Measurements from ENCODE around the gene MRPL22. TPM values are rescaled to one million over a fixed set of nuclear protein-coding genes. Genes with fewer than 3 reads are reported as not detected.

Gene MRPL22
- polyA plus RNA-seq, 1 of the 3 experiments (the other 2 are of a cell fraction), result 50.7 TPM

DNA sequence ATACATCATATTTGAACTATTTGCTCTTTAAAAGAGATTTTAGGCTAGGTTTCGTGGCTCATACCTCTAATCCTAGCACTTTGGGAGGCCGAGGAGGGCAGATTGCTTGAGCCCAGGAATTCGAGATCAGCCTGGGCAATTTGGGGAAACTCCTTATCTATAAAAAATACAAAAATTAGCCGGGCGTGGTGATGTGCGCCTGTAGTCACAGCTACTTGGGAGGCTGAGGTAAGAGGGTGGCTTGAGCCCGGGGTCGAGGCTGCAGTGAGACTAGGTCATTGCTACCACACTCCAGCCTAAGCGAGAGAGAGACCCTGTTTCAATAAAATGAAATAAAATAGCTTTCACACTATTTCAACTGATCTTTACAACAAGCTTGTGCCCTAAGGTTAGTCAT lies 500 bp upstream of the MRPL22 start:
- CTCF ChIA-PET, result no interaction called here
- no peaks in the 10 kb centered on the region for H4K20me1 ChIP-seq (ENCODE audit: insufficient read depth)
- POLR2A ChIA-PET, result no interaction called here
- peak overlapping the region; percentile 82 to 90 for H3K4me3 ChIP-seq (ENCODE audit: low read depth in 2 of 2, low read length in 1 of 2)
- H3K4me1 ChIP-seq (ENCODE audit: control insufficient read depth in 1 of 2, insufficient read depth in 2 of 2, low read depth in 1 of 2, low read length in 1 of 2), result peaks cover 7 to 15% of the 10 kb centered on the region in 2 experiments; a peak in 3 of 4 replicates
- H3K9me2 ChIP-seq, result no peaks in the 10 kb centered on the region
- DNase-seq, result no peak
- H3K9me3 ChIP-seq, result no peaks in the 10 kb centered on the region
- peak overlapping the region; percentile 94 for H2AFZ ChIP-seq (ENCODE audit: low read depth)
- H3K27me3 ChIP-seq (ENCODE audit: insufficient read depth), result no peaks in the 10 kb centered on the region
- H3K9ac ChIP-seq, result peak overlapping the region; percentile 84
- H3K36me3 ChIP-seq (replicated peaks in 1 of 2; ENCODE audit: control insufficient read depth in 1 of 2, insufficient read depth in 2 of 2, low read length in 1 of 2), result peaks cover 2 to 3% of the 10 kb centered on the region in 2 experiments
- TF ChIP-seq, protein P1, sequence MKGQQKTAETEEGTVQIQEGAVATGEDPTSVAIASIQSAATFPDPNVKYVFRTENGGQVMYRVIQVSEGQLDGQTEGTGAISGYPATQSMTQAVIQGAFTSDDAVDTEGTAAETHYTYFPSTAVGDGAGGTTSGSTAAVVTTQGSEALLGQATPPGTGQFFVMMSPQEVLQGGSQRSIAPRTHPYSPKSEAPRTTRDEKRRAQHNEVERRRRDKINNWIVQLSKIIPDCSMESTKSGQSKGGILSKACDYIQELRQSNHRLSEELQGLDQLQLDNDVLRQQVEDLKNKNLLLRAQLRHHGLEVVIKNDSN (IDR thresholded peaks at IDR 0.05; ENCODE audit: borderline replicate concordance, low read depth), result no peak
- TF ChIP-seq RAD21 (IDR thresholded peaks at IDR 0.05; ENCODE audit: low read length) (no peak), RFX5 (IDR thresholded peaks at IDR 0.05; ENCODE audit: low read length) (no peak), FOSL2 (IDR thresholded peaks at IDR 0.05; ENCODE audit: borderline replicate concordance, low read depth) (no peak)
- H3F3A ChIP-seq (replicated peaks; ENCODE audit: insufficient read depth), result peaks cover 8% of the 10 kb centered on the region
- H3K27ac ChIP-seq (ENCODE audit: low read depth in 2 of 2, low read length in 1 of 2), result peak overlapping the region in 1 of 2 experiments; percentile 58; a peak in 1 of 4 replicates
- 62% methylated on average over 9 of the region's 9 CpGs for WGBS (ENCODE audit: low lambda C conversion rate)
- H3K4me2 ChIP-seq, result peak overlapping the region; percentile 82
- H3K79me2 ChIP-seq (ENCODE audit: insufficient read depth), result peaks cover 60% of the 10 kb centered on the region

DNA sequence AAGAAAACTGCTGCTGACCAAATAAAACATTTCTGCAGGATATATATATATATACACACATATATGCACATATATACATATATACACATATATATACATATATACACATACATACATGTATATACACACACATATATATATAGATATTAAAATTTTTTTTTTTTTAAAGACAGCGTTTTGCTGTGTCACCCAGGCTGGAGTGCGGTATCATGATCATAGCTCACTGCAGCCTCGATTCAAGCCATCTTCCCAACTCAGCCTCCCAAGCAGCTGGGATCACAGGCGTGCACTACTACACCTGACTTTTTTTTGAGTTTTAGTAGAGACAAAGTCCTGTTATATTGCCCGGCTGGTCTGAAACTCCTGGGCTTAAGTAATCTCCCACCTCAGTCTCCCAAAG lies 2.7 kb downstream of the MRPL22 start:
- TF ChIP-seq RCOR1 (IDR thresholded peaks at IDR 0.05; ENCODE audit: low read length), result no peak
- no peak for TF ChIP-seq TEAD4 (IDR thresholded peaks at IDR 0.05; ENCODE audit: borderline replicate concordance, insufficient read depth)
- TF ChIP-seq JUND (IDR thresholded peaks at IDR 0.05), result no peak
- TF ChIP-seq EZH2phosphoT487 (IDR thresholded peaks at IDR 0.05; ENCODE audit: borderline replicate concordance, low read depth), result no peak
- TF ChIP-seq, protein P2, sequence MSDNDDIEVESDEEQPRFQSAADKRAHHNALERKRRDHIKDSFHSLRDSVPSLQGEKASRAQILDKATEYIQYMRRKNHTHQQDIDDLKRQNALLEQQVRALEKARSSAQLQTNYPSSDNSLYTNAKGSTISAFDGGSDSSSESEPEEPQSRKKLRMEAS (IDR thresholded peaks at IDR 0.05; ENCODE audit: low read depth), result no peak
- TF ChIP-seq NFIC (IDR thresholded peaks at IDR 0.05; ENCODE audit: borderline replicate concordance), result no peak
- TF ChIP-seq ELF1 (IDR thresholded peaks at IDR 0.05), result no peak
- TF ChIP-seq, protein P3, sequence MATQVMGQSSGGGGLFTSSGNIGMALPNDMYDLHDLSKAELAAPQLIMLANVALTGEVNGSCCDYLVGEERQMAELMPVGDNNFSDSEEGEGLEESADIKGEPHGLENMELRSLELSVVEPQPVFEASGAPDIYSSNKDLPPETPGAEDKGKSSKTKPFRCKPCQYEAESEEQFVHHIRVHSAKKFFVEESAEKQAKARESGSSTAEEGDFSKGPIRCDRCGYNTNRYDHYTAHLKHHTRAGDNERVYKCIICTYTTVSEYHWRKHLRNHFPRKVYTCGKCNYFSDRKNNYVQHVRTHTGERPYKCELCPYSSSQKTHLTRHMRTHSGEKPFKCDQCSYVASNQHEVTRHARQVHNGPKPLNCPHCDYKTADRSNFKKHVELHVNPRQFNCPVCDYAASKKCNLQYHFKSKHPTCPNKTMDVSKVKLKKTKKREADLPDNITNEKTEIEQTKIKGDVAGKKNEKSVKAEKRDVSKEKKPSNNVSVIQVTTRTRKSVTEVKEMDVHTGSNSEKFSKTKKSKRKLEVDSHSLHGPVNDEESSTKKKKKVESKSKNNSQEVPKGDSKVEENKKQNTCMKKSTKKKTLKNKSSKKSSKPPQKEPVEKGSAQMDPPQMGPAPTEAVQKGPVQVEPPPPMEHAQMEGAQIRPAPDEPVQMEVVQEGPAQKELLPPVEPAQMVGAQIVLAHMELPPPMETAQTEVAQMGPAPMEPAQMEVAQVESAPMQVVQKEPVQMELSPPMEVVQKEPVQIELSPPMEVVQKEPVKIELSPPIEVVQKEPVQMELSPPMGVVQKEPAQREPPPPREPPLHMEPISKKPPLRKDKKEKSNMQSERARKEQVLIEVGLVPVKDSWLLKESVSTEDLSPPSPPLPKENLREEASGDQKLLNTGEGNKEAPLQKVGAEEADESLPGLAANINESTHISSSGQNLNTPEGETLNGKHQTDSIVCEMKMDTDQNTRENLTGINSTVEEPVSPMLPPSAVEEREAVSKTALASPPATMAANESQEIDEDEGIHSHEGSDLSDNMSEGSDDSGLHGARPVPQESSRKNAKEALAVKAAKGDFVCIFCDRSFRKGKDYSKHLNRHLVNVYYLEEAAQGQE (IDR thresholded peaks at IDR 0.05; ENCODE audit: low read depth, low read length), result no peak
- TF ChIP-seq, protein P4, sequence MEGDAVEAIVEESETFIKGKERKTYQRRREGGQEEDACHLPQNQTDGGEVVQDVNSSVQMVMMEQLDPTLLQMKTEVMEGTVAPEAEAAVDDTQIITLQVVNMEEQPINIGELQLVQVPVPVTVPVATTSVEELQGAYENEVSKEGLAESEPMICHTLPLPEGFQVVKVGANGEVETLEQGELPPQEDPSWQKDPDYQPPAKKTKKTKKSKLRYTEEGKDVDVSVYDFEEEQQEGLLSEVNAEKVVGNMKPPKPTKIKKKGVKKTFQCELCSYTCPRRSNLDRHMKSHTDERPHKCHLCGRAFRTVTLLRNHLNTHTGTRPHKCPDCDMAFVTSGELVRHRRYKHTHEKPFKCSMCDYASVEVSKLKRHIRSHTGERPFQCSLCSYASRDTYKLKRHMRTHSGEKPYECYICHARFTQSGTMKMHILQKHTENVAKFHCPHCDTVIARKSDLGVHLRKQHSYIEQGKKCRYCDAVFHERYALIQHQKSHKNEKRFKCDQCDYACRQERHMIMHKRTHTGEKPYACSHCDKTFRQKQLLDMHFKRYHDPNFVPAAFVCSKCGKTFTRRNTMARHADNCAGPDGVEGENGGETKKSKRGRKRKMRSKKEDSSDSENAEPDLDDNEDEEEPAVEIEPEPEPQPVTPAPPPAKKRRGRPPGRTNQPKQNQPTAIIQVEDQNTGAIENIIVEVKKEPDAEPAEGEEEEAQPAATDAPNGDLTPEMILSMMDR (IDR thresholded peaks at IDR 0.05), result no peak
- TF ChIP-seq RAD21 (IDR thresholded peaks at IDR 0.05; ENCODE audit: low read length), result no peak
- TF ChIP-seq, protein P5, sequence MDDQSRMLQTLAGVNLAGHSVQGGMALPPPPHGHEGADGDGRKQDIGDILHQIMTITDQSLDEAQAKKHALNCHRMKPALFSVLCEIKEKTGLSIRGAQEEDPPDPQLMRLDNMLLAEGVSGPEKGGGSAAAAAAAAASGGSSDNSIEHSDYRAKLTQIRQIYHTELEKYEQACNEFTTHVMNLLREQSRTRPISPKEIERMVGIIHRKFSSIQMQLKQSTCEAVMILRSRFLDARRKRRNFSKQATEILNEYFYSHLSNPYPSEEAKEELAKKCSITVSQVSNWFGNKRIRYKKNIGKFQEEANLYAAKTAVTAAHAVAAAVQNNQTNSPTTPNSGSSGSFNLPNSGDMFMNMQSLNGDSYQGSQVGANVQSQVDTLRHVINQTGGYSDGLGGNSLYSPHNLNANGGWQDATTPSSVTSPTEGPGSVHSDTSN (IDR thresholded peaks at IDR 0.05), result no peak
- TF ChIP-seq RFX5 (IDR thresholded peaks at IDR 0.05; ENCODE audit: low read length), result no peak
- no peak for TF ChIP-seq SIN3A (IDR thresholded peaks at IDR 0.05; ENCODE audit: borderline replicate concordance, low read depth, low read length)
- TF ChIP-seq, protein P1 (IDR thresholded peaks at IDR 0.05; ENCODE audit: borderline replicate concordance, low read depth), result no peak
- TF ChIP-seq CHD2 (IDR thresholded peaks at IDR 0.05; ENCODE audit: low read length, partially characterized antibody), result no peak
- no peak overlapping the region for H3K9ac ChIP-seq
- POLR2A ChIA-PET, result no interaction called here
- peaks cover 0 to 7% of the 10 kb centered on the region in 2 experiments; a peak in 1 of 4 replicates for H3K4me1 ChIP-seq (ENCODE audit: control insufficient read depth in 1 of 2, insufficient read depth in 2 of 2, low read depth in 1 of 2, low read length in 1 of 2)
- H3K36me3 ChIP-seq (replicated peaks in 1 of 2; ENCODE audit: control insufficient read depth in 1 of 2, insufficient read depth in 2 of 2, low read length in 1 of 2), result no peaks in the 10 kb centered on the region
- H4K20me1 ChIP-seq (ENCODE audit: insufficient read depth), result peaks cover 5% of the 10 kb centered on the region; the same call in 1 of the 2 replicates
- H3K4me3 ChIP-seq (ENCODE audit: low read depth in 2 of 2, low read length in 1 of 2), result no peak overlapping the region
- DNase-seq, result no peak
- H3F3A ChIP-seq (replicated peaks; ENCODE audit: insufficient read depth), result peaks cover 9% of the 10 kb centered on the region
- no peak overlapping the region for H3K27ac ChIP-seq (ENCODE audit: low read depth in 2 of 2, low read length in 1 of 2)
- CTCF ChIA-PET, result interaction anchor here (1.7 kb wide), 1 partner anchor 25 kb away, joined by 4 read pairs; no protein-coding TSS in a partner anchor
- H3K9me2 ChIP-seq, result no peaks in the 10 kb centered on the region
- WGBS (ENCODE audit: low lambda C conversion rate), result 88% methylated on average over 5 of the region's 5 CpGs
- H3K4me2 ChIP-seq, result no peak overlapping the region
- no peaks in the 10 kb centered on the region for H3K27me3 ChIP-seq (ENCODE audit: insufficient read depth)
- peaks cover 71% of the 10 kb centered on the region for H3K79me2 ChIP-seq (ENCODE audit: insufficient read depth)
- H2AFZ ChIP-seq (ENCODE audit: low read depth), result no peak overlapping the region
- H3K9me3 ChIP-seq, result no peaks in the 10 kb centered on the region
